K562 (cell line): ENCODE measurements around the gene RNF20. TPM values are rescaled to one million over a fixed set of nuclear protein-coding genes. Genes with fewer than 3 reads are reported as not detected.
A peak's percentile ranks its signal among the peaks of the same experiment; 100 is the strongest.

ENCODE experiments used
- ATAC-seq: fragments of 200-7000 bp; cut with Tn5 transposase; 3 replicates; pipeline ENCODE4 v1.9.1; 2020; ENCODE audit warnings: moderate library complexity
- BruUV-seq: library from RNA; stranded (reverse); fragments of 400-500 nt; replicated peaks from 2 replicates; lab custom pipeline; 2021; lab: Mats Ljungman, UMichigan
- CTCF ChIA-PET: fragments of 300-600 bp; formaldehyde crosslinking; extraction: SDS; loops from one replicate; lab custom pipeline; 2021; ENCODE audit warnings: low intra/inter-chr PET ratio; lab: Yijun Ruan, JAX
- POLR2A ChIA-PET: fragments of 300-600, 350-650 bp; sonication (Branson Sonifier 250); formaldehyde crosslinking; extraction: SDS; loops from one replicate; lab custom pipeline; 2021; ENCODE audit warnings: antibody characterized with exemption, inconsistent platforms; lab: Yijun Ruan, JAX
- DNase-seq, 4 experiments: peaks; one replicate each; pipeline versions ENCODE4 v3.0.0 to v3.0.0-alpha.2; 2011 to 2018; ENCODE audit warnings: low spot score in 3 of 4, mixed read lengths in 3 of 4; ENCODE audit errors: extremely low read depth in 1 of 4
- FAIRE-seq: peaks from 2 replicates; lab custom pipeline; 2011; peaks lifted over from hg19 to GRCh38; lab: Jason Lieb, UNC
- H2AFZ ChIP-seq: 2 replicates; pipeline ENCODE4 v1.6.0; 2011; ENCODE audit warnings: low read depth, low read length, control low read depth, inconsistent platforms
- H3K27ac ChIP-seq: fragments of 200-600 bp; 3 replicates; pipeline ENCODE4 v1.8.0; 2011; ENCODE audit warnings: low read depth, mild to moderate bottlenecking, control low read depth, inconsistent platforms, low read length, moderate library complexity, mixed read lengths; ENCODE audit errors: extremely low read depth
- H3K27me3 ChIP-seq, 2 experiments: fragments of 300-600 bp in 1 of 2; 2 replicates in 1 of 2; 3 replicates in 1 of 2; pipeline versions ENCODE4 v1.6.0 to v1.8.0; 2011; ENCODE audit warnings: inconsistent platforms in 2 of 2, low read length in 2 of 2, mild to moderate bottlenecking in 1 of 2, mixed read lengths in 1 of 2, moderate library complexity in 1 of 2; ENCODE audit not compliant: control insufficient read depth in 2 of 2, insufficient read depth in 2 of 2
- H3K36me3 ChIP-seq: fragments of 300-600 bp; 3 replicates; pipeline ENCODE4 v1.8.0; 2011; ENCODE audit warnings: mild to moderate bottlenecking, low read length, inconsistent platforms; ENCODE audit not compliant: control insufficient read depth, insufficient read depth
- H3K4me1 ChIP-seq, 2 experiments: fragments of 200-600 bp in 1 of 2; replicated peaks in 1 of 2; 2 replicates in 1 of 2; 3 replicates in 1 of 2; pipeline versions ENCODE4 v1.5.1 to v1.8.0; 2011; ENCODE audit warnings: inconsistent platforms in 2 of 2, low read length in 2 of 2, mild to moderate bottlenecking in 1 of 2, mixed read lengths in 1 of 2, moderate library complexity in 1 of 2; ENCODE audit not compliant: control insufficient read depth in 2 of 2, insufficient read depth in 2 of 2
- H3K4me2 ChIP-seq: 2 replicates; pipeline ENCODE4 v1.6.1; 2011; ENCODE audit warnings: low read length, control low read depth, inconsistent platforms, mixed read lengths; ENCODE audit not compliant: insufficient read depth
- H3K4me3 ChIP-seq: fragments of 200-600 bp; sonication (generic), shearing (Covaris generic); 2 replicates; pipeline ENCODE4 v1.5.1; 2016; ENCODE audit warnings: control low read depth, inconsistent platforms
- H3K79me2 ChIP-seq: fragments of 200-600 bp; 3 replicates; pipeline ENCODE4 v1.8.0; 2011; ENCODE audit warnings: low read length, inconsistent platforms; ENCODE audit not compliant: control insufficient read depth, insufficient read depth
- H3K9ac ChIP-seq, 2 experiments: 2 replicates each; pipeline versions ENCODE4 v1.6.0 to v1.6.1; 2011; ENCODE audit warnings: low read depth in 2 of 2, low read length in 2 of 2, control low read depth in 1 of 2, inconsistent platforms in 1 of 2, mild to moderate bottlenecking in 1 of 2, mixed read lengths in 1 of 2; ENCODE audit not compliant: insufficient read depth in 1 of 2
- H3K9me1 ChIP-seq: one replicate; pipeline ENCODE4 v1.6.0; 2011; ENCODE audit warnings: inconsistent platforms, mild to moderate bottlenecking, low read length, moderate library complexity; ENCODE audit not compliant: control insufficient read depth, insufficient read depth
- H3K9me3 ChIP-seq: replicated peaks from 2 replicates; pipeline ENCODE4 v1.5.1; 2011; ENCODE audit warnings: low read depth, low read length, inconsistent platforms; ENCODE audit not compliant: control insufficient read depth, insufficient read depth
- H4K20me1 ChIP-seq: replicated peaks from 2 replicates; pipeline ENCODE4 v1.6.1; 2011; ENCODE audit warnings: low read length, inconsistent platforms, mixed read lengths; ENCODE audit not compliant: control insufficient read depth, insufficient read depth
- ASH1L ChIP-seq: fragments of 450-650 bp; IDR thresholded peaks from 2 replicates; pipeline ENCODE4 v1.6.1; 2018; ENCODE audit warnings: borderline replicate concordance, mild to moderate bottlenecking, low read depth; ENCODE audit not compliant: partially characterized antibody
- CAMTA2 ChIP-seq: fragments of 250-450 bp; sonication (Bioruptor Pico); conservative IDR thresholded peaks from 2 replicates; pipeline ENCODE4 v1.5.1; 2022
- MYBL2 ChIP-seq, 2 experiments: fragments of 450-650 bp in 1 of 2; sonication (generic) in 1 of 2; formaldehyde crosslinking in 1 of 2; IDR thresholded peaks; 2 replicates each; pipeline versions ENCODE4 v1.6.1 to v1.8.1; 2017 to 2022; ENCODE audit warnings: borderline replicate concordance in 1 of 2, inconsistent platforms in 1 of 2, low read depth in 1 of 2, mild to moderate bottlenecking in 1 of 2, missing genetic modification reagents in 1 of 2, moderate library complexity in 1 of 2
- NONO ChIP-seq, 2 experiments: fragments of 200-400 bp in 1 of 2; fragments of 450-650 bp in 1 of 2; formaldehyde crosslinking in 1 of 2; IDR thresholded peaks; 2 replicates each; pipeline ENCODE4 v1.6.1; 2017; ENCODE audit warnings: low read depth in 2 of 2, mild to moderate bottlenecking in 2 of 2, moderate library complexity in 2 of 2, low read length in 1 of 2
- RAD51 ChIP-seq: fragments of 450-650 bp; IDR thresholded peaks from 2 replicates; pipeline ENCODE4 v1.7.1; 2016; ENCODE audit warnings: low read depth, mild to moderate bottlenecking, borderline replicate concordance
- TEAD1 ChIP-seq, 2 experiments: fragments of 450-650 bp in 1 of 2; sonication (generic) in 1 of 2; formaldehyde crosslinking; IDR thresholded peaks; 2 replicates each; pipeline versions ENCODE4 v1.4.0 to v1.8.0; 2020 to 2022; ENCODE audit warnings: mild to moderate bottlenecking in 2 of 2, missing genetic modification reagents in 1 of 2
- TRIM28 ChIP-seq: fragments of 450-650 bp; IDR thresholded peaks from 2 replicates; pipeline ENCODE4 v1.6.1; 2017
- WGBS: fragments of 100-300 bp; shearing (Covaris generic); methylation state at CpG from one replicate; pipeline ENCODE4 v1.1.6; 2016; ENCODE audit warnings: low coverage, mixed read lengths; ENCODE audit not compliant: insufficient coverage; ENCODE audit errors: missing lambda C conversion rate; 5-methylcytosine and 5-hydroxymethylcytosine counted together
- in situ Hi-C: fragments of 300-500 bp; cut with MboI; formaldehyde crosslinking; loops from 4 replicates; pipeline ENCODE4 v1.15.0; 2018; ENCODE audit warnings: inconsistent platforms, mixed read lengths
- intact Hi-C: fragments of 100-400 bp; cut with micrococcal nuclease; formaldehyde crosslinking; loops from 2 replicates; pipeline ENCODE4 v1.14.2; 2022
- polyA plus RNA-seq, 8 experiments: library from polyadenylated mRNA; depleted of rRNA in 4 of 8; stranded (reverse) in 5 of 8; unstranded in 3 of 8; fragments of >200 nt; fragmentation: Nextera tagmentation in 2 of 8; fragmentation: Illumina TruSeq in 1 of 8; extraction: Ambion mirVana in 2 of 8; extraction: Trizol in 1 of 8; gene quantifications; 2 replicates each; pipeline versions ENCODE4 v1.2.1 to v1.2.3, GENCODE V29; 2011 to 2014; ENCODE audit warnings: inconsistent platforms in 1 of 8, missing spikeins in 1 of 8
- total RNA-seq, 7 experiments: library from RNA; depleted of rRNA in 6 of 7; stranded (reverse); fragments of >200 nt in 6 of 7; fragmentation: Illumina TruSeq in 2 of 7; extraction: Trizol in 2 of 7; gene quantifications; 2 replicates each; pipeline versions ENCODE4 v1.2.1 to v1.2.3, GENCODE V29; 2011 to 2021; ENCODE audit warnings: low replicate concordance in 1 of 7
- TF ChIP-seq, protein P1 (sequence below): fragments of 450-650 bp; formaldehyde crosslinking; conservative IDR thresholded peaks from 2 replicates; pipeline ENCODE4 v1.4.0; 2022; ENCODE audit warnings: mild to moderate bottlenecking, missing genetic modification characterization

RNF20 gene
- total and polyA plus RNA-seq, 9 of the 15 experiments (the other 6 are each of a cell fraction or from before 2014, with no cell fraction given) = 5.5 to 25.0 (median 22.1) TPM

DNA sequence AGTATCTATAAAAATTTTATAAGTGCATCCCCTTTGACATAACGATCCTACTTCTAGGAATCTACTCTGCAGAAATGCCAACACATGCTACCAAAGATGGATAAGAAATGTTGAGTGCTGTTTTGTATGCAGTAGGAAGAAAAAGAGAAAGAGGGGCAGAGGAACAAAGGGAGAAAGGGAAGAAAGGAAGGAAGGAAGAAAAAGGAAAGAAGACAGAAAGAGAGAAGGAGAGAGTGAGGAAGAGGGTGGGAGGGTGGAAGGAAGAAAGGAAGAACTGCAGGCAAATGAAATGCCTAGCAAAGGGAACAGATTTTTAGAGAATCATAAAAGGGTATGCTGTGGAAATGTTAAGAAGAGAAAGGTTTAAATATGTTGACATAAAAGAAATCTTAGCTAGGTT is 49.6 kb upstream of the RNF20 start:
- no peaks in the 10 kb centered on the region for H3K27me3 ChIP-seq
- intact Hi-C loops (no loop called here), in situ Hi-C loops (no loop called here)
- no peak overlapping the region for H2AFZ ChIP-seq
- peaks cover 22% of the 10 kb centered on the region; the same call in 2 of the 3 replicates for H3K79me2 ChIP-seq
- no peaks in the 10 kb centered on the region for H3K9me1 ChIP-seq
- no peaks in the 10 kb centered on the region for H4K20me1 ChIP-seq
- POLR2A ChIA-PET = interaction anchor here (1.2 kb wide), 1 partner anchor 10 kb away, joined by 5 read pairs; no protein-coding TSS in a partner anchor
- no TSS peak for BruUV-seq
- FAIRE-seq (no peak), DNase-seq (no peak)
- H3K4me2 ChIP-seq = no peak overlapping the region
- peaks cover 9 to 23% of the 10 kb centered on the region in 2 experiments; a peak in 4 of 5 replicates for H3K4me1 ChIP-seq
- H3K9me3 ChIP-seq = no peaks in the 10 kb centered on the region
- H3K27ac ChIP-seq = no peak overlapping the region
- whole genome bisulfite sequencing = 25% methylated on average over 1 of the region's 1 CpG
- TF ChIP-seq NONO (IDR thresholded peaks at IDR 0.05; ENCODE audit: low read depth in 2 of 2, low read length in 1 of 2) (no peak), CAMTA2 (CRISPR knock-in tag) (no peak), TRIM28 (no peak), RAD51 (no peak), MYBL2 (IDR thresholded peaks at IDR 0.05; ENCODE audit: low read depth) (peak; percentile 16; the same call in 1 of the 2 replicates), MYBL2 (CRISPR knock-in tag; IDR thresholded peaks at IDR 0.05; ENCODE audit: borderline replicate concordance) (no peak), ASH1L (no peak), TEAD1 (CRISPR knock-in tag; IDR thresholded peaks at IDR 0.05) (no peak)
- TF ChIP-seq, protein P1, sequence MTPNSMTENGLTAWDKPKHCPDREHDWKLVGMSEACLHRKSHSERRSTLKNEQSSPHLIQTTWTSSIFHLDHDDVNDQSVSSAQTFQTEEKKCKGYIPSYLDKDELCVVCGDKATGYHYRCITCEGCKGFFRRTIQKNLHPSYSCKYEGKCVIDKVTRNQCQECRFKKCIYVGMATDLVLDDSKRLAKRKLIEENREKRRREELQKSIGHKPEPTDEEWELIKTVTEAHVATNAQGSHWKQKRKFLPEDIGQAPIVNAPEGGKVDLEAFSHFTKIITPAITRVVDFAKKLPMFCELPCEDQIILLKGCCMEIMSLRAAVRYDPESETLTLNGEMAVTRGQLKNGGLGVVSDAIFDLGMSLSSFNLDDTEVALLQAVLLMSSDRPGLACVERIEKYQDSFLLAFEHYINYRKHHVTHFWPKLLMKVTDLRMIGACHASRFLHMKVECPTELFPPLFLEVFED (CRISPR knock-in tag) = no peak
- TF ChIP-seq, all 486 proteins: peak for 1
- Histone ChIP-seq H3K4me3 (no peak overlapping the region), H3K9ac (no peak overlapping the region), H3K36me3 (no peaks in the 10 kb centered on the region; the same call in 2 of the 3 replicates)
- CTCF ChIA-PET = no interaction called here
- no peak for ATAC-seq
